CD4-positive, alpha-beta T cell treated with Interleukin-12 subunit alpha and Interleukin-12 subunit beta, for 1 hour (primary cell): ENCODE data around the gene MAU2.

Experiments
- DNase-seq: peaks from one replicate; pipeline ENCODE4 v3.0.0-alpha.2; 2020

The MAU2 gene

GRCh38 chr19:19308373-19308772, 12.3 kb upstream of the MAU2 start:
- no peak for DNase-seq

DNA sequence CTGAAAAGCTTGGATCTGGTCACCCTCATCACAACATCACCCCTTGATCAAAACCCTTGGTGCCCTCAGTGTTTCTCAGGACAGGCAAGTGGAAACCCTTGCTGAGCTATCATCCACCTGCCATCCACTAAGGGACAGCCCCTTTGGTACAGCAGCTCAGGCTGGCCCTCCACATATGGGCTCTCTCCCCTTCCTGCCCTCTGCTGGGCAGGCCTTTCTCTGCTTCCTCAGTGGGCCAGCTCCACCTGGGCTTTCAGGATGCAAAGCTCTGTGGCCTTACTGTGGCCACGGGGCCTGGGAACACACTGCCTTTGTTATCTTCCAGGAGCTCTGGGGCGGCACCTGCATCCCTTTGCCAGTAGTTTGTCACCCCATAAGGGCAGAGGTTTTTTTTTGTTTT, 5.2 kb upstream of the MAU2 start:
- DNase-seq, result no peak

GRCh38 chr19:19316082-19316481, 4.5 kb upstream of the MAU2 start:
- no peak for DNase-seq

GRCh38 chr19:19319732-19320360, 783 bp upstream of the MAU2 start:
- no peak for DNase-seq

GRCh38 chr19:19321141-19321577, 530 bp downstream of the MAU2 start:
- peak; percentile 10 for DNase-seq

- no peak for DNase-seq
Observed at GRCh38 chr19:19324059-19324770, 3.6 kb downstream of the MAU2 start.

DNA sequence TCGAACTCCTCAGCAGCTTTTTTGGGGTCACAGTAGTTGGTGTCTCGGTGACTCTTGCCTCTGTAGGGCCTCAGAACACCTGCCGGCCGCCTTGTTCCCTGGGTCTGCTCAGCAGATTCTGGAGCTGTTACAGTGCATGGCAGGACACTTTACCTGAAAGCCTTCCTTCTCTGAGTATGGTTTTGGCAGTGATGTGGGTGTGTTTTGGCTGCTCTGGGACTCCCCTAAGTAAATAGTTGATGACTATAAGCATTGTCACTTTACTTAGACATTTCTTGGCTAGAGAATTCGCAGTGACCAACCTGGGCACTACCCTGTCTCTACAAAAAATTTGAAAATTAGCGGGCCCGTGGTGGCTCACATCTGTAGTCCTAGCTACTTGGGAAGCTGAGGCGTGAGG, 7.0 kb downstream of the MAU2 start:
- no peak for DNase-seq

DNA sequence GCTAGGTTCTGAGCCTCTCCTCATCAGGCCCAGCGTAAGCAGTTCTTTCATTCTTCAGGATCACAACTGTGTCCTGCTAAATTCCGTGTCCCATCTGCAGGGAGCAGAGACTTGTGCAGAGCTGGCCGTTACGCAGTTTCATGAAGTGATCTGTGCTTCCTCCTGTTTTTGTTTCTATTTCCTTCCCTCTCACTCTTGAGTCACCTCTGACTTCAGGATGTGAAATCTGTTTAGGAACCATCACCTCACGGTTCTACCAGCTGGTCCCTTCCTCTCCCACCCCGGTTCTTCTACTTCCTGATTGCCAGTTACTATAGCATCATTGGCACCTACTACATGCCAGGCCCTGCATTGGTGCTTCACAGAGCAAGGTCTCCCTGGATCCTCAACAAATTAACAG, 8.5 kb downstream of the MAU2 start:
- DNase-seq, result no peak

DNA sequence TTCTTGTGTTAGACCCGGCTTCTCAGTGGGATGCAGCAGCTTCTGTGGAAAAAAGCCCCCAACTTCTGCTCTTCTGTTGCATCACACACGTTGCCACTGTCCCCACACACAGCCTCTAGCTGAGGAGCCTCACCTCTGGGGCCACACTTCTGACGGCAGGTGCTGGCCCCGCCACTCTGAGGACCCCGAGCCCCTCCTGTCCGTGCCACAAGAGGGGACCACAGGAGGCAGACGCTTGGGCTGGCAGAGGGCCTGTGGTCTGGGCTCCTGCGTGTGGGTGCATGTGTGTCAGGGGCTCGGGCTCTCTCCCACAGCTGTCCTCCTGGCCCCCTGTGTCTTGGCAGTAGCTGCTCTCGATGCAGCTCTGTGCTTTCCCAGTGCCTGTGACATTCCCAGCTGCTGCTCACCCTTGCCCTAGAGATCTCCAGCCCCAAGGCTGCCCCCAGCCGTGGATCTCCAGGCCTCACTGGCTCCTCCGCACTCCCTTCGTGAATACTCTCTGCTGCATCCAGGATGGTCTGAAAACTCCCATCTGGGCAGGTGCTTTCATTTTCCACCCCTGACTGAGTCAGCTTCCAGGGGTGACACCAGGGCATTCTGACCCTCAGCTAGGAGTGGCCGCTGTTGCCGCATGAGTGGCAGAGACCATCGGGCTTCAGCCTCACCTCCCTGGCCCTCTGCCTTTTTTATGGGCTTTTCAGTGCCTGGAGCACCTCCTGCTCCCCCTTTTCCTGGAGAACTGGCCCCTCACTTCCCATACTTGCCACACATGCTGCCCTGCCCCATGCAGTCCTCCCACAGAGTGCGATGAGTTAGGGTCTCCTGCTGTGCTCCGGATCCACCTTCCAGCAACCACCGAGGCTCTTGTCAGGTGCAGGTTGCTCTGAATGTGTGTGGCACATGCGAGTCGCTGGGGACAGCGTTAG, 13.7 kb downstream of the MAU2 start:
- no peak for DNase-seq

- DNase-seq, result no peak
Observed at GRCh38 chr19:19334989-19335344, 14.3 kb downstream of the MAU2 start.

DNA sequence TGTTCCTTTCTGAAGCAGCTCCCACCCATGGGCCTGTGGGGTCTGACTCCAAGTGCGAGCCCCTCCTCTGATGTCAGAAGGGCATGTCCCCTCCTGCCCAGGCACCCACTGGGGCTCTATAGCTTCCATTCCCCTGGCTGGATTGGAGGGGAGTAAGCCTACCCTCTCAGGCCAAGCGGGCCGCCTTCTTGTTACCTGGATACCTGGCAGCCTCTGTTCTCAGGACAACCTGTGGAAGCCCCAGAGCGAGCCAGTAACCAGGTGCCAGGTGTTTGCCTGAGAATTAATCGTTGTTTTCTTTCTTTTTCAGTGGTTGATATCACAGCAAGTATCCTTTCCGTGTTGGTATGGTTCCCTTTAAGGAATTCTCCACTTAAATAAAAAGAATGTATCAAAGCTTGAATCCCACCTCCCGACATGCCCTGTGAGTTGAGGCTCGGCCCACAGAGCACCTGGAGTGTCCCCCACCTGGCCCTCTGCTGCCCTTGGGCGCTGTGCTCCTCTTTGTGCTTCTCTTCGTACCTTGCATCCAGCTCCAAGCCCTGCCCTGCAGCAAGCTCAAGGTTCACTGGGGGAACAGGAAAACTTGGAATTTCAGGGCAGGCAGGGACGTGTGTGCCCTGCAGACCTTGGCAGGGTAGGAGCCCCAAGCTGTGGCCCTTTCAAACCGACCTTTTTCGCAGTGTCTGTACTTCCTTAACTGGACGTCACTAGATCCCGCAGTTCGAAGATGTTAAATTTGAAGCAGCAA, 15.0 kb downstream of the MAU2 start:
- no peak for DNase-seq

GRCh38 chr19:19336597-19336996, 16.0 kb downstream of the MAU2 start:
- DNase-seq, result no peak

- DNase-seq, result no peak
Observed at GRCh38 chr19:19337120-19337519, 16.5 kb downstream of the MAU2 start.

DNA sequence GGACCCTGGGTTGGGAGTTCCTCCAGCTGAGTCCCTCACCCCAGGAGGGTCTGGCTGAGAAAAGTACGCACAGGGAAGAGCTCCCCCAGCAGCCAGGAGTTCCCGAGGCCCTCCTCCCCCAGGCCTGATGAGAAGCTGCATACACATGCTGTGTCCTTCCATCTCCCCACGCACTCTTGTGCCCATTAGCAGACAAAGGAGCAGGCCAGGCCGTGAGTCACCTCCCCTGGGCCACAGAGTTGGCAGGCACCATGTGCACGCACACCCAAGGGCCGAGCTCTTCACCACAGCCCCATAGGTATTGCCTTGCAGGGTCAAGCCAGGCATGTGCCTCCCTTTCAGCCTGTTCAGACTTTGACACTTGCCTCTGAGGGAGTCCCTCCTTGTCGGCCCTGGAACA, 17.5 kb downstream of the MAU2 start:
- no peak for DNase-seq

DNA sequence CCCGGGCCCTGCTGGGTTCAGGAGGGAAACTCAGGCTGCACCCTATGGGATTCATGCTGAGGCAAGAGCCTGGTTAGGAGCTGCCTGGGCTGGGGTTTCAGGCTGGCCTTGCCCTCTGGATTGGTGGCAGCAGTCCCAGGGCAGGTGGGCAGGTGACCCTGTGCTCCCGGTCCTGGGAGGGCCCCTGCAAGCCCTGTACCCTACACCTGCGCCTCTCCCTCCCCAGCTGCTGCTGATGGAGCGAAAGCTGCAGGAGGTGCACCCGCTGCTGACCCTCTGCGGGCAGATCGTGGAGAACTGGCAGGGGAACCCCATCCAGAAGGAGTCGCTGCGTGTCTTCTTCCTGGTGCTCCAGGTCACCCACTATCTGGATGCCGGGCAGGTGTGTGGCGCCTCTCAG, 20.4 kb downstream of the MAU2 start:
- no peak for DNase-seq

GRCh38 chr19:19342086-19343015, 21.7 kb downstream of the MAU2 start:
- DNase-seq, result no peak

GRCh38 chr19:19343016-19343362, 22.4 kb downstream of the MAU2 start:
- no peak for DNase-seq

DNA sequence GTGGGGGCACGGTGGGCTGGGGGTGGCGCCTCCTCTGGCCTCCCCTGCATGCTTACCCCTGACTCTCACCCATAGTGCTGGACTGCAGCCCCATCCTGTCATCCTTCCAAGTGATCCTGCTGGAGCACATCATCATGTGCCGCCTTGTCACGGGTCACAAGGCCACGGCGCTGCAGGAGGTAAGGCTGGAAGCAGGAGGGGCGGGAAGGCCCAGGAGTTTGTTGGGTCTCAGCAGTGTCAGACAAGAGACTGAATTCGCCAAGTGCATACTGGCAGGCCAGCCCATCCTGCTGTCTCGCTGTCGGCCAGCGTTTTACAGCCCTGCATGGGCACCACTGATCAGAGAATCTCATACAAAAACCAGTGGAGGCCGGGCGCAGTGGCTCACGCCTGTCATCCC, 23.1 kb downstream of the MAU2 start:
- DNase-seq, result no peak

DNA sequence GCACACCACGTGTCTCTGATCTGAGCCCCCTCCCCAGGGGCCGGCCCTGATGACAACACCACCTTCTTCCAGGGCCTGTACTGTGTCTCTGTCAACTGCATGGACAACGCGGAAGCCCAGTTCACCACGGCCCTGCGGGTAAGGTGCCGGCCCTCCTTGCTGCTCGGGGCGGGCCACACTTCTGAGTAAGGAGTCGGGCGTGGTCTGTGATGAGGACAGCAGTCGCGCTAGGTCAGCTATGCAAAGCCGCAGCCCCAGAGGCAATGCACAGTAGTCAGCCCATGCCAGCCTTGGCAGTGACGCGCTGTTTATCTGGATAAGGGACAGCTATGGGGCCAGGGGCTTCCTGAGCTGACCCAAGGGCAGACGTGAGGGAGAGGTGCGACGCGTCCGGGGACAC, 24.6 kb downstream of the MAU2 start:
- DNase-seq, result no peak

GRCh38 chr19:19345970-19346369, 25.3 kb downstream of the MAU2 start:
- no peak for DNase-seq

GRCh38 chr19:19347401-19348110, 26.9 kb downstream of the MAU2 start:
- DNase-seq, result no peak
